KOPT-K1 (cell line): ENCODE data around the gene PDE5A.
"Not testable (repeated sequence)": the region's sequence is repeated elsewhere in the genome, so short reads cannot be mapped to it uniquely, and the experiment has no call there.

Source experiments
- H3K27ac ChIP-seq: fragments of 200-600 bp; sonication (generic); 2 replicates; pipeline ENCODE4 v1.5.1; 2016; ENCODE audit warnings: antibody characterized with exemption, mild to moderate bottlenecking, low read depth, low read length; ENCODE audit not compliant: poor library complexity, severe bottlenecking
- H3K36me3 ChIP-seq: fragments of 200-600 bp; sonication (generic); 2 replicates; pipeline ENCODE4 v1.5.1; 2017; ENCODE audit warnings: antibody characterized with exemption, mild to moderate bottlenecking, low read length, moderate library complexity; ENCODE audit not compliant: insufficient read depth
- H3K9me3 ChIP-seq: fragments of 200-600 bp; sonication (generic); 2 replicates; pipeline ENCODE4 v1.5.1; 2017; ENCODE audit warnings: antibody characterized with exemption, low read length, mild to moderate bottlenecking; ENCODE audit not compliant: insufficient read depth, poor library complexity, severe bottlenecking

PDE5A gene

GRCh38 chr4:119493886-119494285, 134.7 kb downstream of the PDE5A start:
- Histone ChIP-seq H3K9me3 (no peaks in the 10 kb centered on the region), H3K36me3 (peaks cover 68% of the 10 kb centered on the region), H3K27ac (no peak overlapping the region)

- peaks cover 63% of the 10 kb centered on the region for H3K36me3 ChIP-seq
These were observed 135.2 kb downstream of the PDE5A start for GRCh38 chr4:119493419-119493818.

GRCh38 chr4:119490335-119490734, 138.3 kb downstream of the PDE5A start:
- peaks cover 33% of the 10 kb centered on the region for H3K36me3 ChIP-seq
- no peaks in the 10 kb centered on the region for H3K9me3 ChIP-seq
- no peak overlapping the region for H3K27ac ChIP-seq

More at GRCh38 chr4:119493419-119493818, 135.2 kb downstream of the PDE5A start:
- no peak overlapping the region for H3K27ac ChIP-seq
- no peaks in the 10 kb centered on the region for H3K9me3 ChIP-seq

- no peak overlapping the region for H3K27ac ChIP-seq
- H3K9me3 ChIP-seq: peaks cover under 1% of the 10 kb centered on the region
- peaks cover 23% of the 10 kb centered on the region for H3K36me3 ChIP-seq
These were observed 139.3 kb downstream of the PDE5A start for GRCh38 chr4:119489305-119489704.

GRCh38 chr4:119480331-119480730, 148.3 kb downstream of the PDE5A start:
- Histone ChIP-seq H3K36me3 (peaks cover 75% of the 10 kb centered on the region), H3K27ac (no peak overlapping the region), H3K9me3 (peaks cover 34% of the 10 kb centered on the region)

GRCh38 chr4:119479835-119480234, 148.8 kb downstream of the PDE5A start:
- Histone ChIP-seq H3K9me3 (peaks cover 34% of the 10 kb centered on the region), H3K27ac (no peak overlapping the region), H3K36me3 (peaks cover 80% of the 10 kb centered on the region)

- Histone ChIP-seq H3K36me3 (peaks cover 84% of the 10 kb centered on the region), H3K27ac (no peak overlapping the region), H3K9me3 (peaks cover 34% of the 10 kb centered on the region)
These were observed 149.3 kb downstream of the PDE5A start for GRCh38 chr4:119479180-119479808.

GRCh38 chr4:119478446-119479179, 150.0 kb downstream of the PDE5A start:
- Histone ChIP-seq H3K27ac (no peak overlapping the region), H3K36me3 (peaks cover 87% of the 10 kb centered on the region), H3K9me3 (peaks cover 29% of the 10 kb centered on the region)

GRCh38 chr4:119477412-119478053, 151.1 kb downstream of the PDE5A start:
- no peak overlapping the region for H3K27ac ChIP-seq
- peaks cover 25% of the 10 kb centered on the region for H3K9me3 ChIP-seq
- H3K36me3 ChIP-seq: peaks cover 85% of the 10 kb centered on the region

- Histone ChIP-seq H3K36me3 (peaks cover 74% of the 10 kb centered on the region), H3K27ac (no peak overlapping the region), H3K9me3 (no peaks in the 10 kb centered on the region)
These were observed 157.3 kb downstream of the PDE5A start for GRCh38 chr4:119471259-119471658.

- not testable (repeated sequence) for H3K9me3 ChIP-seq, H3K27ac ChIP-seq
- peaks cover 69% of the 10 kb centered on the region for H3K36me3 ChIP-seq
These were observed 157.9 kb downstream of the PDE5A start for GRCh38 chr4:119470737-119471063.

GRCh38 chr4:119470021-119470736, 158.4 kb downstream of the PDE5A start:
- not testable (repeated sequence) for H3K9me3 ChIP-seq, H3K27ac ChIP-seq
- H3K36me3 ChIP-seq: peaks cover 69% of the 10 kb centered on the region

GRCh38 chr4:119469039-119469438, 159.6 kb downstream of the PDE5A start:
- H3K27ac ChIP-seq, H3K9me3 ChIP-seq: not testable (repeated sequence)
- peaks cover 66% of the 10 kb centered on the region for H3K36me3 ChIP-seq

- H3K27ac ChIP-seq, H3K9me3 ChIP-seq: not testable (repeated sequence)
- H3K36me3 ChIP-seq: peaks cover 39% of the 10 kb centered on the region
These were observed 165.9 kb downstream of the PDE5A start for GRCh38 chr4:119462733-119463132.

- not testable (repeated sequence) for H3K9me3 ChIP-seq, H3K36me3 ChIP-seq, H3K27ac ChIP-seq
These were observed 172.9 kb downstream of the PDE5A start for GRCh38 chr4:119455734-119456133.
